T-helper 2 cell (primary cell): ENCODE results near the gene TTC4.

Experiments used
- DNase-seq, 5 experiments: peaks; one replicate each; pipeline versions ENCODE4 v3.0.0 to v3.0.0-alpha.2; 2012 to 2022

Gene TTC4

GRCh38 chr1:54788459-54788858, 72.8 kb downstream of the TTC4 start:
- no peak for DNase-seq

- peak in 2 of 5 experiments; percentile 21 to 24 for DNase-seq
Measured at GRCh38 chr1:54791880-54792522, 76.3 kb downstream of the TTC4 start.
